MCF 10A (cell line): Measurements from ENCODE around the gene PALS1. TPM values are rescaled to one million over a fixed set of nuclear protein-coding genes. Genes with fewer than 3 reads are reported as not detected.

Experiments used
- BruUV-seq: library from RNA; stranded (reverse); fragments of 400-500 nt; replicated peaks from 2 replicates; lab custom pipeline; 2021; lab: Mats Ljungman, UMichigan
- CTCF ChIA-PET: fragments of 300-600 bp; sonication (Branson Sonifier 250); formaldehyde crosslinking; extraction: SDS; loops from one replicate; lab custom pipeline; 2021; ENCODE audit warnings: antibody characterized with exemption, inconsistent platforms; lab: Yijun Ruan, JAX
- POLR2A ChIA-PET: fragments of 300-600, 350-650 bp; sonication (Branson Sonifier 250); formaldehyde crosslinking; extraction: SDS; loops from one replicate; lab custom pipeline; 2020; ENCODE audit warnings: antibody characterized with exemption, inconsistent platforms; lab: Yijun Ruan, JAX
- DNase-seq: peaks from one replicate; pipeline ENCODE4 v3.0.0-alpha.2; 2018; ENCODE audit not compliant: unreplicated experiment
- H3K27ac Mint-ChIP-seq: one replicate; pipeline ENCODE4 v1.8.0; 2022; ENCODE audit warnings: mild to moderate bottlenecking, low read depth, mixed read lengths; ENCODE audit not compliant: unreplicated experiment
- H3K27me3 Mint-ChIP-seq: one replicate; pipeline ENCODE4 v1.8.0; 2022; ENCODE audit warnings: mixed read lengths; ENCODE audit not compliant: insufficient read depth, unreplicated experiment
- H3K36me3 Mint-ChIP-seq: one replicate; pipeline ENCODE4 v1.8.0; 2022; ENCODE audit warnings: mild to moderate bottlenecking, moderate library complexity, mixed read lengths; ENCODE audit not compliant: insufficient read depth, unreplicated experiment
- H3K4me1 Mint-ChIP-seq: one replicate; pipeline ENCODE4 v1.8.0; 2022; ENCODE audit warnings: mixed read lengths; ENCODE audit not compliant: insufficient read depth, unreplicated experiment
- H3K4me3 Mint-ChIP-seq: one replicate; pipeline ENCODE4 v1.8.0; 2022; ENCODE audit warnings: mild to moderate bottlenecking, moderate library complexity, mixed read lengths; ENCODE audit not compliant: unreplicated experiment
- H3K9me3 Mint-ChIP-seq: one replicate; pipeline ENCODE4 v1.8.0; 2022; ENCODE audit warnings: mixed read lengths; ENCODE audit not compliant: unreplicated experiment
- CTCF ChIP-seq: fragments of 200-600 bp; IDR thresholded peaks from one replicate; pipeline ENCODE4 v1.8.0; 2022; ENCODE audit warnings: antibody characterized with exemption, mild to moderate bottlenecking; ENCODE audit not compliant: unreplicated experiment
- intact Hi-C: fragments of 100-400 bp; cut with micrococcal nuclease; formaldehyde crosslinking; loops from 2 replicates; pipeline ENCODE4 v1.14.1; 2022
- total RNA-seq: library from RNA; stranded (reverse); gene quantifications from 2 replicates; pipeline ENCODE4 v1.2.3, GENCODE V29; 2022

The PALS1 gene
- total RNA-seq, 1 experiment from 2014 or later = 21.4 TPM

- no peak for DNase-seq
- CTCF ChIA-PET = no interaction called here
- no peak overlapping the region for H3K4me3 Mint-ChIP-seq
- no TSS peak for BruUV-seq
- intact Hi-C loops = no loop called here
- TF ChIP-seq CTCF = no peak
- H3K36me3 Mint-ChIP-seq = peaks cover 4% of the 10 kb centered on the region
- POLR2A ChIA-PET = no interaction called here
- no peaks in the 10 kb centered on the region for H3K4me1 Mint-ChIP-seq
- H3K27me3 Mint-ChIP-seq = no peaks in the 10 kb centered on the region
- no peak overlapping the region for H3K27ac Mint-ChIP-seq
- H3K9me3 Mint-ChIP-seq = no peaks in the 10 kb centered on the region
Measured at GRCh38 chr14:67195279-67195678, 46.0 kb upstream of the PALS1 start.

GRCh38 chr14:67199016-67199415, 42.2 kb upstream of the PALS1 start:
- no peak for DNase-seq
- POLR2A ChIA-PET = no interaction called here
- no peaks in the 10 kb centered on the region for H3K4me1 Mint-ChIP-seq
- H3K27me3 Mint-ChIP-seq = no peaks in the 10 kb centered on the region
- H3K9me3 Mint-ChIP-seq = no peaks in the 10 kb centered on the region
- no TSS peak for BruUV-seq
- H3K27ac Mint-ChIP-seq = no peak overlapping the region
- intact Hi-C loops = no loop called here
- CTCF ChIA-PET = no interaction called here
- no peak for TF ChIP-seq CTCF
- H3K36me3 Mint-ChIP-seq = peaks cover 4% of the 10 kb centered on the region
- no peak overlapping the region for H3K4me3 Mint-ChIP-seq

GRCh38 chr14:67207810-67208209, 33.4 kb upstream of the PALS1 start:
- no peaks in the 10 kb centered on the region for H3K36me3 Mint-ChIP-seq
- H3K9me3 Mint-ChIP-seq = no peaks in the 10 kb centered on the region
- intact Hi-C loops = no loop called here
- no peak overlapping the region for H3K27ac Mint-ChIP-seq
- no peaks in the 10 kb centered on the region for H3K4me1 Mint-ChIP-seq
- H3K27me3 Mint-ChIP-seq = no peaks in the 10 kb centered on the region
- no peak for DNase-seq
- POLR2A ChIA-PET = no interaction called here
- no TSS peak for BruUV-seq
- CTCF ChIA-PET = no interaction called here
- no peak for TF ChIP-seq CTCF
- no peak overlapping the region for H3K4me3 Mint-ChIP-seq

- no peaks in the 10 kb centered on the region for H3K9me3 Mint-ChIP-seq
- no peak for TF ChIP-seq CTCF
- peaks cover 7% of the 10 kb centered on the region for H3K4me1 Mint-ChIP-seq
- POLR2A ChIA-PET = no interaction called here
- no peaks in the 10 kb centered on the region for H3K36me3 Mint-ChIP-seq
- no peak overlapping the region for H3K4me3 Mint-ChIP-seq
- no peak for DNase-seq
- intact Hi-C loops = no loop called here
- H3K27ac Mint-ChIP-seq = no peak overlapping the region
- CTCF ChIA-PET = no interaction called here
- BruUV-seq = no TSS peak
- H3K27me3 Mint-ChIP-seq = no peaks in the 10 kb centered on the region
Measured at GRCh38 chr14:67218126-67218525, 23.1 kb upstream of the PALS1 start.
